ENCODE measurements around the gene TNFRSF12A.

GRCh38 chr16:2992383-2993081 lies 27.6 kb upstream of the TNFRSF12A start:
- TF ChIP-seq BHLHE40 (IDR thresholded peaks at IDR 0.05; ENCODE audit: borderline replicate concordance) (no peak), TARDBP (IDR thresholded peaks at IDR 0.05) (no peak), FOXA1 (IDR thresholded peaks at IDR 0.05) (no peak), HDGF (IDR thresholded peaks at IDR 0.05; ENCODE audit: borderline replicate concordance) (no peak), FOXK2 (IDR thresholded peaks at IDR 0.05) (no peak), L3MBTL2 (conservative IDR thresholded peaks at IDR 0.05) (no peak), FOXM1 (IDR thresholded peaks at IDR 0.05; ENCODE audit: borderline replicate concordance) (no peak), SUZ12 (IDR thresholded peaks at IDR 0.05) (no peak)

Data from HEK293T (cell line).